ENCODE measurements around the gene MTMR3.
"Not testable (repeated sequence)": the region's sequence is repeated elsewhere in the genome, so short reads cannot be mapped to it uniquely, and the experiment has no call there.

The MTMR3 gene

DNA sequence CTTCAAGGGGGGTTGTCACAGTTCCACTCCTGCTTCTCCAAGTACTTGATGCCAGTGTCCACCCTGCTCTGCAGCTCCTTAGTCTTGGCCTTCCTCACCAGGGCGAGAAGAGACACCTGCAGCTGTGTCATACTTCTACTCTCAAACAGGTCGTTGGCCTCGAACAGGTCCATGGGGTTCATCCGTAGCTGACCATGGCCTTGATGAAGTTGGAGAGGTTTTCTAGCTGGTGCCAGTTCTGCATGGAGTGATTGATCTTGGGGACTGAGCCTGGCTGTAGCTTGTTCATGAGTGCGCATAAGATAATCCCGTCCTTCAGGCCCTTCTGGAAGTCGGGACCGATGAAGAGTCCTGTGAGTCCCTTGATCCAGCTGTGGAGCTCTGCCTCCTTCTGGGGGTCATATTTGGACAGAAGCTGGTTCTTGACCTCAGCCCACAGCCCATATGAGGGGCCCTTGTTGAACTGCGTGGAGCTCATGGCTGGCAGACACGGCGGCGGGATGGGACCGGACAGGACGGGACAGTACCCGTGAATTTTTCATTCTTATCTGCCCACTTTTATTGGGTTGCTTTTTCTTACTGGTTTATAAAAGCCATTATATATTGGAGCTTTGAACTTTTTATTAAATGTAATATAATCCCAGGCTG lies 163.9 kb downstream of the MTMR3 start:
- H3K27me3 ChIP-seq, result no peaks in the 10 kb centered on the region

DNA sequence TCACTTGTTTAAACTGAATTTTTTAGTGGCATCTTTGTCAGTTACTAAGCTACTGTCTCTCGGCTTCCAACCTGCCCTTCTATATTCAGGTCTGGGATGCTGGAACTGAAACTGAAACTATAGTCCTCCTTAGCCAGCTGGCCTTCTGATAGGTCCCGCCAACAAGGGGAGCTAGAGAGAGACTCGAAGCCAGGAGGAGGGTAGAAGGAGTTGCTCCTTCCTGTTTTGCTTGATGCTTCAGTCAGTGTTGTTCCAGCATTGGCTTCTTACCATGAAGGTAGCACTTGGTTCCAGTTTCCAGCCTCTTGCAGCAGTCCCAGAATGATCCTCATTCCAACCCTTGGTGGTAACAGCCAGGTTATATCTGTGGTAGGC lies 164.4 kb downstream of the MTMR3 start:
- Histone ChIP-seq H3K27me3 (no peaks in the 10 kb centered on the region), H3K36me3 (peaks cover 0 to 34% (median 0%) of the 10 kb centered on the region in 11 experiments; a peak in 4 of 22 replicates), H3K4me1 (peaks cover 4 to 28% (median 15%) of the 10 kb centered on the region in 10 experiments; a peak in 17 of 20 replicates), H3K4me3 (no peak overlapping the region), H3K9me3 (replicated peaks in 1 of 11) (peaks cover 0 to 4% (median 0%) of the 10 kb centered on the region in 11 experiments; a peak in 1 of 22 replicates), H3K9ac (no peak overlapping the region), H3K4me2 (peak overlapping the region; percentile 2 to 57 (median 29); a peak in 14 of 22 replicates), H4K20me1 (no peaks in the 10 kb centered on the region), H3K27ac (peak overlapping the region in 4 of 11 experiments; percentile 13 to 43 (median 30); a peak in 4 of 22 replicates)
- no peak for TF ChIP-seq Cebpa-rat (IDR thresholded peaks at IDR 0.05)

More for the DNA sequence above, 163.9 kb downstream of the MTMR3 start:
- Histone ChIP-seq H3K4me2 (peak overlapping the region in 10 of 11 experiments; percentile 2 to 57 (median 32); a peak in 12 of 22 replicates), H3K4me3 (no peak overlapping the region), H3K9me3 (replicated peaks in 1 of 11) (peaks cover 0 to 4% (median 0%) of the 10 kb centered on the region in 11 experiments; a peak in 1 of 22 replicates), H3K36me3 (peaks cover 0 to 34% (median 0%) of the 10 kb centered on the region in 11 experiments; a peak in 4 of 22 replicates), H4K20me1 (no peaks in the 10 kb centered on the region), H3K4me1 (peaks cover 4 to 28% (median 15%) of the 10 kb centered on the region in 10 experiments; a peak in 17 of 20 replicates), H3K9ac (no peak overlapping the region), H3K27ac (peak overlapping the region in 2 of 11 experiments; percentile 34 to 42; a peak in 2 of 22 replicates)
- no peak for TF ChIP-seq Cebpa-rat (IDR thresholded peaks at IDR 0.05)

DNA sequence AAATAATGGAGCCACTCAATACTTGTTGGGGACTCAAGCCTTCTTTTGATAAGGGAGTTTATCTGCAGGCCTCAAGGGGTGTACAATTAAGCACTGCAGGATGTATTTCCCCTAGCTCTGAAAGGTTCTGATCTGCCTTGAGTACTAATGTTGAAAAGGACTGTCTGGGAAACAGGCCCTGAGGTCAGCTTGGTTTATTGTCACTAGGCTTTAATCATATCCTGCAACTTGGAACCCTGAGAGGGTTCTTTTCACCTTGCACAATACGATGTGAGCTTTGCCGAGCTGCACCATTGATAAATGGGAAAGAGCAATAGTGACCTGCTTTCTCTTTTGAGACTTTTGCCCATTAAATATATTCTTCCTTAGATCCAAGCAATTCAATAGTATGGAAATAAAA lies 165.7 kb downstream of the MTMR3 start:
- no peak for TF ChIP-seq Cebpa-rat (IDR thresholded peaks at IDR 0.05)

DNA sequence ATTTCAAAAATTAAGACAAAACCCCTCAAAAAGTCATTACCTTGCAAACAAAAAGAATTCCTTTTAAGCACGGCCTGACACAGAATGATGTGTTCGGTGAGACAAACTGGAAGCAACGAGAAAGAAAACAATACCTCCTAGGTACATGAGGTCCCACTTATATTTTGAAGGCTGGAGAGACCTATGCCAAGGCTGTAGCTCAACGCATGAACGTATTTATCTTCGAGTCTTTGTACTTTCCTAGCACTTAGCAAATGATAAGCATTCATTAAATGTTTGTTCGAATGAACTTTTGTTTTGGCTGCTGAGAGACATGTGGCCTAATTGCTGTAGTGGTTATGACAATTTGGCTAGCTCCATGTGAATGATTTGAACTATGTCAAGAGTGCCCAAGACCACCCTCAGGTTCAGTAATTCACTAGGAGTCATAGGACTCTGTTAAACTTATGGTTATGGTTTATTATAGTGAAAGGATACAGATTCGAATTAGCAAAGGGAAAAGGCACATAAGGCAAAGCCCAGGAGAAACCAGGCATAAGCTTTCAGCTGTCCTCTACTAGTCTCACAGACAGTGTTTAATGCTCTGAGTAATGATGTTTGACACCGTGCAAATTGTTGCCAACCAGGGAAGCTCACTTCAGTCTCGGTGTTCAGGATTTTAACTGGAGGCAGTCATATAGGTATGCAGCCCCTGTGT lies 171.2 kb downstream of the MTMR3 start:
- Histone ChIP-seq H3K9ac (no peak overlapping the region), H3K4me2 (no peak overlapping the region), H3K9me3 (replicated peaks in 1 of 11) (peaks cover 20 to 32% (median 27%) of the 10 kb centered on the region in 11 experiments), H3K27me3 (no peaks in the 10 kb centered on the region), H3K4me1 (no peaks in the 10 kb centered on the region), H3K4me3 (no peak overlapping the region), H4K20me1 (no peaks in the 10 kb centered on the region), H3K36me3 (peaks cover 0 to 11% (median 0%) of the 10 kb centered on the region in 11 experiments; a peak in 7 of 22 replicates), H3K27ac (no peak overlapping the region)
- TF ChIP-seq Cebpa-rat (IDR thresholded peaks at IDR 0.05), result no peak

More for the DNA sequence above, 165.7 kb downstream of the MTMR3 start:
- H3K27ac ChIP-seq, result no peak overlapping the region
- H3K9ac ChIP-seq, result no peak overlapping the region
- peaks cover 0 to 4% (median 0%) of the 10 kb centered on the region in 11 experiments; a peak in 1 of 22 replicates for H3K9me3 ChIP-seq (replicated peaks in 1 of 11)
- peaks cover 4 to 20% (median 11%) of the 10 kb centered on the region in 10 experiments; a peak in 17 of 20 replicates for H3K4me1 ChIP-seq
- H3K4me3 ChIP-seq, result no peak overlapping the region
- no peaks in the 10 kb centered on the region for H4K20me1 ChIP-seq
- no peaks in the 10 kb centered on the region for H3K27me3 ChIP-seq
- no peak overlapping the region for H3K4me2 ChIP-seq
- peaks cover 0 to 34% (median 0%) of the 10 kb centered on the region in 11 experiments; a peak in 4 of 22 replicates for H3K36me3 ChIP-seq

DNA sequence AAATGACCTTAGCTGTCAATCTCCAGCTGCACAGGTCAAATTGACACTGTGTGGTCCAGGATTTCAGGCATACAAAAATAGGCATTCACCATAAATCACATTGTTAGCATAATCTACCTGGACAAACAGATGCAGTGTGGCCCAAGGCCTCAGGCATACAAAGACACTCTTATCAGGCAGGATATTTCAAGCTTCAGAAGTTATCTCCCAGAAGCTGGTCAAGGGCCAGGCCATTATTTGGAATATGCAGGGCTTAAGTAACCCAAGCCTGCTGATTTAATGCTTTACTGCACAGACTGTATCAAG lies 171.7 kb downstream of the MTMR3 start:
- Histone ChIP-seq H3K27ac (no peak overlapping the region), H3K9me3 (replicated peaks in 1 of 11) (peaks cover 25 to 37% (median 32%) of the 10 kb centered on the region in 11 experiments), H3K4me1 (no peaks in the 10 kb centered on the region), H3K9ac (no peak overlapping the region), H3K4me2 (no peak overlapping the region), H3K27me3 (no peaks in the 10 kb centered on the region), H3K4me3 (no peak overlapping the region), H3K36me3 (peaks cover 0 to 11% (median 0%) of the 10 kb centered on the region in 11 experiments; a peak in 6 of 22 replicates), H4K20me1 (no peaks in the 10 kb centered on the region)
- TF ChIP-seq Cebpa-rat (IDR thresholded peaks at IDR 0.05), result no peak

DNA sequence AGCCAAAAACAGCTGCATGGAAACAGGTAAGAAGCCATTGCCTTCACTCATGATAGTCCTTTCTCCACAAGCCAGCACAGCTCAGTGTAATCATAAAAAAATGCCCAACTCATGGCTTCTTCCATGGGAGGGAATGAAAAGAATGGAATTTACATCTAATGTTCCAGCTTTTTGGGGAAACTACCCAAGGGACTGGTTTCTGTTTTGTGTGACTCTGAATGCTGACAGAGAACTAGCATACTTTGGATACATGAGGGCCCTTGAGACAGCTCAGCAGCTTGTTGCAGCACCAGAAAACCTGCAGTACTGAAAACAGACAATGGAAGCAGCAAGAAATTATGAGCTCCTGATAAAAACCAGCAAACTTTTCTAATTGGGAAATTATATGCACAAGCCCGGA lies 173.0 kb downstream of the MTMR3 start:
- H3K27ac ChIP-seq, result no peak overlapping the region

DNA sequence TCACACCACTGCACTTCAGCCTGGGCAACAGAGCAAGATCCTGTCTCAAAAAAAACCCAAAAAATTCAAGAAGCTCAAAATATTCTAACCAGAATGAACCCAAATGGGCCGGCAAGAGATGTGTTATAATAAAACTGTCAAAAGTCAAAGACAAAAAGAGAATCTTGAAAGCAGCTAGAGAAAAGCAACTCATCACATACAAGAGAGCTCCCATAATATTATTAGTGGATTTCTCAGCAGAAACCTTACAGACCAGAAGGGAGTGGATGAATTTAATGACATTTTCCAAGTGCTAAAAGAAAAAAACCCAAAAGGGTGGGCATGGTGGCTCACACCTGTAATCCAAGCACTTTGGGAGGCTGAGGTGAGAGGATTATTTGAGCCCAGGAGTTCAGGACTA lies 174.4 kb downstream of the MTMR3 start:
- Histone ChIP-seq H3K9ac (no peak overlapping the region), H3K9me3 (replicated peaks in 1 of 11) (peaks cover 37 to 55% (median 45%) of the 10 kb centered on the region in 11 experiments), H4K20me1 (no peaks in the 10 kb centered on the region), H3K4me2 (no peak overlapping the region), H3K36me3 (peaks cover 0 to 15% (median 0%) of the 10 kb centered on the region in 11 experiments; a peak in 5 of 22 replicates), H3K4me1 (no peaks in the 10 kb centered on the region), H3K27me3 (no peaks in the 10 kb centered on the region), H3K4me3 (no peak overlapping the region), H3K27ac (no peak overlapping the region)
- no peak for TF ChIP-seq Cebpa-rat (IDR thresholded peaks at IDR 0.05)

More for the DNA sequence above, 173.0 kb downstream of the MTMR3 start:
- Histone ChIP-seq H3K36me3 (peaks cover 0 to 15% (median 0%) of the 10 kb centered on the region in 11 experiments; a peak in 5 of 22 replicates), H4K20me1 (no peaks in the 10 kb centered on the region), H3K4me1 (no peaks in the 10 kb centered on the region), H3K4me3 (no peak overlapping the region), H3K9me3 (replicated peaks in 1 of 11) (peaks cover 31 to 43% (median 37%) of the 10 kb centered on the region in 11 experiments), H3K27me3 (no peaks in the 10 kb centered on the region), H3K4me2 (no peak overlapping the region), H3K9ac (no peak overlapping the region)
- no peak for TF ChIP-seq Cebpa-rat (IDR thresholded peaks at IDR 0.05)

DNA sequence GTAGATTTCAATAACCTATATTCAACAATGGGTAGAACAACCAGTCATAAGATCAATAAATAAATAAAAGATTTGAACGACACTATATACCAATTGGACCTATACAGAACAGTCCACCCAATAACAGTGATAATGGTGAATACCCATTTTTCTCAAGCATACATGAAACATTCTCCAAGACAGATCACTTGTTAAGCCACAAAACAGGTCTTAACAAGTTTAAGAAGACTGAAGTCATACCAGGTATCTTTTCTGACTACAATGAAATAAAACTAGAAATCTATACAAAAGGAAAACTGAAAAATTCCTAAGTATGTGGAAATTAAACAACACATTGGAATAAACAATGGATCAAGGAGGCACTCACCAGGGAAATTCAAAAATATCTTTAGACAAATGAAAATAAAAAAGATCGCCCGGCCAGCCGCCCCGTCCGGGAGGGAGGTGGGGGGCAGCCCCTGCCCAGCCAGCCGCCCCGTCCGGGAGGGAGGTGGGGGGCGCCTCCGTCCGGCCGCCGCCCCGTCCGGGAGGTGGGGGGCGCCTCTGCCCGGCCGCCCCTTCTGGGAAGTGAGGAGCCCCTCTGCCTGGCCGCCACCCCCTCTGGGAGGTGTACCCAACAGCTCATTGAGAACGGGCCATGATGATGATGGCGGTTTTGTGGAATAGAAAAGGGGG lies 176.5 kb downstream of the MTMR3 start:
- not testable (repeated sequence) for H3K9ac ChIP-seq, H3K27ac ChIP-seq, H3K27me3 ChIP-seq, H4K20me1 ChIP-seq, H3K4me3 ChIP-seq, H3K4me2 ChIP-seq, H3K4me1 ChIP-seq
- Histone ChIP-seq H3K9me3 (replicated peaks in 1 of 11) (peaks cover 51 to 74% (median 62%) of the 10 kb centered on the region in 11 experiments), H3K36me3 (peaks cover 0 to 17% (median 3%) of the 10 kb centered on the region in 11 experiments; a peak in 8 of 22 replicates)

DNA sequence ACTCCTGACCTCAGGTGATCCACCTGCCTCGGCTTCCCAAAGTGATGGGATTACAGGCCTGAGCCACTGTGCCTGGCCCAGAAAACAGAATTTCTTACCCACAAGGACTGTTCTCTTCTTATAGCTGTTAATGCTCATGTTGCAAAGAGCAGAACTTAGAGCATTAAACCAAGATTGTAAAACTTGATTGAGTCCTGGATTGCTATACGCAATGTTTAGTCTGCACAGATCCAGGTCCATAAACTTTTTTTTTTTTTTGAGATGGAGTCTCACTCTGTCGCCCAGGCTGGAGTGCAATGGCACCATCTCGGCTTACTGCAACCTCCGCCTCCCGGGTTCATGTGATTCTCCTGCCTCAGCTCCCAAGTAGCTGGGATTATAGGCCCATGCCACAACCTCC lies 178.1 kb downstream of the MTMR3 start:
- Histone ChIP-seq H3K36me3 (peaks cover 0 to 29% (median 7%) of the 10 kb centered on the region in 11 experiments; a peak in 8 of 22 replicates), H3K9me3 (replicated peaks in 1 of 11) (peaks cover 67 to 89% (median 77%) of the 10 kb centered on the region in 11 experiments)
- not testable (repeated sequence) for H3K27me3 ChIP-seq, H4K20me1 ChIP-seq, H3K9ac ChIP-seq, H3K4me1 ChIP-seq, H3K27ac ChIP-seq, H3K4me2 ChIP-seq, H3K4me3 ChIP-seq
